PC-3 (cell line): Measurements from ENCODE around the gene PGS1. TPM values are rescaled to one million over a fixed set of nuclear protein-coding genes. Genes with fewer than 3 reads are reported as not detected.

Experiments used
- ATAC-seq: fragments of 200-7000 bp; cut with Tn5 transposase; 2 replicates; pipeline ENCODE4 v1.9.1; 2020; ENCODE audit warnings: mild to moderate bottlenecking, moderate library complexity
- BruUV-seq: library from RNA; stranded (reverse); fragments of 400-500 nt; replicated peaks from 2 replicates; lab custom pipeline; 2021; lab: Mats Ljungman, UMichigan
- CTCF ChIA-PET: fragments of 300-600 bp; sonication (Branson Sonifier 250); formaldehyde crosslinking; loops from one replicate; lab custom pipeline; 2022; ENCODE audit warnings: antibody characterized with exemption; lab: Charles Lee
- POLR2A ChIA-PET: fragments of 300-600 bp; sonication (Branson Sonifier 250); formaldehyde crosslinking; loops from one replicate; lab custom pipeline; 2022; ENCODE audit warnings: antibody characterized with exemption; ENCODE audit not compliant: unreplicated experiment; lab: Charles Lee
- DNase-seq: peaks from one replicate; pipeline ENCODE4 v3.0.0-alpha.2; 2015
- H2AFZ ChIP-seq: fragments of 300-600 bp; sonication (generic); 2 replicates; pipeline ENCODE4 v1.6.0; 2016; ENCODE audit warnings: antibody characterized with exemption, low read length
- H3F3A ChIP-seq: fragments of 300-600 bp; sonication (generic); one replicate; pipeline ENCODE4 v1.6.0; 2017; ENCODE audit warnings: antibody characterized with exemption, low read length, control low read depth, mild to moderate bottlenecking; ENCODE audit not compliant: unreplicated experiment
- H3K27ac ChIP-seq: fragments of 300-600 bp; sonication (generic); 2 replicates; pipeline ENCODE4 v1.5.1; 2016; ENCODE audit warnings: mild to moderate bottlenecking, low read length
- H3K27me3 ChIP-seq: fragments of 300-600 bp; sonication (generic); 2 replicates; pipeline ENCODE4 v1.6.1; 2016; ENCODE audit warnings: low read length, mixed read lengths
- H3K36me3 ChIP-seq: fragments of 300-600 bp; sonication (generic); 2 replicates; pipeline ENCODE4 v1.6.1; 2016; ENCODE audit warnings: low read depth, mixed run types, low read length, mixed read lengths
- H3K4me1 ChIP-seq: fragments of 300-600 bp; sonication (generic); 2 replicates; pipeline ENCODE4 v1.5.1; 2016; ENCODE audit warnings: low read length; ENCODE audit not compliant: insufficient read depth
- H3K4me2 ChIP-seq: fragments of 300-600 bp; sonication (generic); 2 replicates; pipeline ENCODE4 v1.6.0; 2016; ENCODE audit warnings: low read length
- H3K4me3 ChIP-seq: fragments of 300-600 bp; sonication (generic); 2 replicates; pipeline ENCODE4 v1.5.1; 2016; ENCODE audit warnings: mild to moderate bottlenecking, low read length, mixed read lengths
- H3K79me2 ChIP-seq: fragments of 300-600 bp; sonication (generic); 2 replicates; pipeline ENCODE4 v1.6.1; 2017; ENCODE audit warnings: low read length, mixed read lengths
- H3K9ac ChIP-seq: fragments of 300-600 bp; sonication (generic); 2 replicates; pipeline ENCODE4 v1.6.0; 2016; ENCODE audit warnings: mild to moderate bottlenecking, low read length
- H3K9me2 ChIP-seq: fragments of 300-600 bp; sonication (generic); replicated peaks from 2 replicates; pipeline ENCODE4 v1.6.1; 2016; ENCODE audit warnings: mixed run types, low read length, mixed read lengths
- H3K9me3 ChIP-seq: fragments of 300-600 bp; sonication (generic); 2 replicates; pipeline ENCODE4 v1.6.1; 2016; ENCODE audit warnings: low read length, mixed read lengths
- H4K20me1 ChIP-seq: fragments of 300-600 bp; sonication (generic); 2 replicates; pipeline ENCODE4 v1.6.1; 2016; ENCODE audit warnings: low read length, mixed read lengths
- EZH2 ChIP-seq: fragments of 300-600 bp; sonication (generic); IDR thresholded peaks from one replicate; pipeline ENCODE4 v1.6.1; 2017; ENCODE audit warnings: antibody characterized with exemption, mild to moderate bottlenecking, low read length; ENCODE audit not compliant: unreplicated experiment
- EZH2phosphoT487 ChIP-seq: fragments of 300-600 bp; sonication (generic); IDR thresholded peaks from 2 replicates; pipeline ENCODE4 v1.6.1; 2018; ENCODE audit warnings: mild to moderate bottlenecking, antibody characterized with exemption, low read length, borderline replicate concordance
- intact Hi-C: fragments of 100-400 bp; cut with micrococcal nuclease; formaldehyde crosslinking; loops from 2 replicates; pipeline ENCODE4 v1.9.0; 2023
- total RNA-seq: library from RNA; depleted of rRNA; stranded (reverse); fragments of >200 nt; gene quantifications from 2 replicates; pipeline ENCODE4 v1.2.3, GENCODE V29; 2014
- TF ChIP-seq, protein P1 (sequence below): fragments of 300-600 bp; sonication (generic); conservative IDR thresholded peaks from 2 replicates; pipeline ENCODE4 v1.5.1; 2017; ENCODE audit warnings: antibody characterized with exemption, low read depth, mild to moderate bottlenecking, low read length

Gene PGS1
- total RNA-seq, 1 experiment from 2014 or later: 47.0 TPM

DNA sequence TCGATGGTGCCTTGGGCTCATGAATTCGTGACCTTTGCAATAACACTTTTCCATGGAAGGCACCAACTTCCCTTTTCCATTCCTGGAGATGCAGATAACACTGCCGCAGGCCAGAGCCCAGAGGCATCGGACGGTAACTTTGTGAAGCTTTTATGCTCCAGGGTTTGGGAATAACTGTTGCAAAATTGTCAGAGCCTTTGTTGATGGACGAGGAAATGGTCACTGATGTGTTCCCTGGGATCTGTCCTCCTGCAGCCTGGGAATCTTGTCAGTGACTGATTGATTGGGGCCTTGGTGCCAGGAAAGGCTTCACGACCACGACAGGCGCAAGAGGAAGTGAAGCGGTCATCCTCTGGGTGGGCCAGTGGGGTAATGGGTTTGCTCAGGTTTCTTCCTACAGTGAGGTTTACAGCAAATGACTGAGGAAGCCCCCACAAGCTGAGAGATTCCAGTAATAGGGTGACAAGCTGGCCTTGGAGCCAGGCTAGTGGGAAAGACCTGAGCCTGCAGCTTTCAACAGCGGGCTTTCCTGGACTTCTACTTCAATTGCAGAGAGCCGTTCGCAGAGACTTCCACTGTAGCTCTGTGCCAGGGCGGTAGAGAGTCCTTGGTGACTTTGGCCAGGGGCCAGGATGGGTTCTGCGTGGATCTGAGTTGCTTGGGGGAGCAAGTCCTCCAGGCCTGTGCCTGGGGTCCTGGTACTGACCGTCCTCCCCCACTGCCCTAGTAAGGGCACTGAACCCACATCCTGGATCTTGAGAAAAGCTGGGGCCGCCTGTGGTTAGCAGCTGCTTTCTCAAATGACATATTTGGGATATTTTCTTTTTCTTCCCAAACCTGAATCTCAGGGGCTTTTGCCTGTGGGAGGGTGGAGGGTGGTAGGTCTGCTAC lies 37.6 kb downstream of the PGS1 start:
- Histone ChIP-seq H3K27me3 (no peaks in the 10 kb centered on the region), H3F3A (peaks cover 3% of the 10 kb centered on the region), H4K20me1 (0 out of 2 replicates have a peak, but pooled peaks cover 4% of the 10 kb centered on the region), H3K4me1 (no peaks in the 10 kb centered on the region), H3K9ac (no peak overlapping the region), H3K4me2 (no peak overlapping the region), H3K9me3 (no peaks in the 10 kb centered on the region), H2AFZ (no peak overlapping the region), H3K79me2 (peaks cover 17% of the 10 kb centered on the region; the same call in 1 of the 2 replicates), H3K4me3 (no peak overlapping the region), H3K9me2 (no peaks in the 10 kb centered on the region), H3K27ac (no peak overlapping the region), H3K36me3 (peaks cover 19% of the 10 kb centered on the region; the same call in 1 of the 2 replicates)
- CTCF ChIA-PET: no interaction called here
- intact Hi-C loops: no loop called here
- BruUV-seq: no TSS peak
- TF ChIP-seq, protein P1, sequence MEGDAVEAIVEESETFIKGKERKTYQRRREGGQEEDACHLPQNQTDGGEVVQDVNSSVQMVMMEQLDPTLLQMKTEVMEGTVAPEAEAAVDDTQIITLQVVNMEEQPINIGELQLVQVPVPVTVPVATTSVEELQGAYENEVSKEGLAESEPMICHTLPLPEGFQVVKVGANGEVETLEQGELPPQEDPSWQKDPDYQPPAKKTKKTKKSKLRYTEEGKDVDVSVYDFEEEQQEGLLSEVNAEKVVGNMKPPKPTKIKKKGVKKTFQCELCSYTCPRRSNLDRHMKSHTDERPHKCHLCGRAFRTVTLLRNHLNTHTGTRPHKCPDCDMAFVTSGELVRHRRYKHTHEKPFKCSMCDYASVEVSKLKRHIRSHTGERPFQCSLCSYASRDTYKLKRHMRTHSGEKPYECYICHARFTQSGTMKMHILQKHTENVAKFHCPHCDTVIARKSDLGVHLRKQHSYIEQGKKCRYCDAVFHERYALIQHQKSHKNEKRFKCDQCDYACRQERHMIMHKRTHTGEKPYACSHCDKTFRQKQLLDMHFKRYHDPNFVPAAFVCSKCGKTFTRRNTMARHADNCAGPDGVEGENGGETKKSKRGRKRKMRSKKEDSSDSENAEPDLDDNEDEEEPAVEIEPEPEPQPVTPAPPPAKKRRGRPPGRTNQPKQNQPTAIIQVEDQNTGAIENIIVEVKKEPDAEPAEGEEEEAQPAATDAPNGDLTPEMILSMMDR: no peak
- TF ChIP-seq EZH2: no peak
- DNase-seq: no peak
- no peak for ATAC-seq
- POLR2A ChIA-PET: interaction anchor here (0.6 kb wide), 1 partner anchor 48 kb away, joined by 3 read pairs; no protein-coding TSS in a partner anchor

DNA sequence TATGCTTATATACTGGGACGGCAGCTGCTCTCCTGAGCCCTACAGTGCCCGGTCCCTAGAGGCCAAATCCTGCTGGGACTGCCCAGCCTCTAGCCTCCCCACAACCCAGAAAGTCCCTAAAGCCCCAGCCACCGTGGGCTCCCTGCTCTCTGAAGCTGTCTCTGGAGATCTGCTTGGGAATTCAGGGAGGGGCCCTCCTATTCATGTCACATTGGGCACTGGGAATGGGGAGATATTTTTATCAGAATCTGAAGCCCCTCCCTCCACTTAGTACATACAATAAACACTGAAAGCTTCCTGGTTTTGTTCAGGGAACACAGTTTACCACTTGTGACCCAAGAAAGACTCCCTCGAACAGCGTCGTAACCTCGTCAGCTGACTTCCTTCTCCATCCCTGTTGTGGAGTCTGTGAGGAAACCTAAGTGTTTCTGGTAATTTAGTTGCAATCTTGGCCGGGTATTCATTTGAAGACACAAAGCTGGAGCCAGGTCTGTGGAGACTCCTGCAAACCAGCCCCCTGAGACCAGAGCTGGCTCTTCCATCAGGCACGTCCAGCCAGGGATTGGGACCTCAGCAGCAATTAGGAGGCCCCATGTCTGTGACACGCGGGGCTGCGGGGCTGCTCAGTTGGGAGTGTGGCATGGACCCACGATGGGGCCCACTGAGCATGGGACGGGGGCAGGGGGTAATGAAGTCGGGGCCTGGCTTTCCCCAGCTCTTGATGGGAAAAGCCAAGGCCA lies 38.5 kb downstream of the PGS1 start:
- POLR2A ChIA-PET: no interaction called here
- H3K9me2 ChIP-seq: no peaks in the 10 kb centered on the region
- no peak overlapping the region for H2AFZ ChIP-seq
- H3K27me3 ChIP-seq: no peaks in the 10 kb centered on the region
- H3F3A ChIP-seq: peaks cover 3% of the 10 kb centered on the region
- DNase-seq (no peak), ATAC-seq (no peak)
- no TSS peak for BruUV-seq
- no peaks in the 10 kb centered on the region for H3K9me3 ChIP-seq
- H4K20me1 ChIP-seq: 0 out of 2 replicates have a peak, but pooled peaks cover 3% of the 10 kb centered on the region
- CTCF ChIA-PET: no interaction called here
- peaks cover 21% of the 10 kb centered on the region; the same call in 1 of the 2 replicates for H3K36me3 ChIP-seq
- H3K4me2 ChIP-seq: no peak overlapping the region
- H3K4me3 ChIP-seq: no peak overlapping the region
- intact Hi-C loops: no loop called here
- peaks cover 16% of the 10 kb centered on the region; the same call in 1 of the 2 replicates for H3K79me2 ChIP-seq
- no peaks in the 10 kb centered on the region for H3K4me1 ChIP-seq
- H3K27ac ChIP-seq: no peak overlapping the region
- H3K9ac ChIP-seq: no peak overlapping the region
- TF ChIP-seq EZH2 (no peak), EZH2phosphoT487 (no peak)
- TF ChIP-seq, protein P1: no peak
